ENCODE data around the gene RD3L. TPM values are rescaled to one million over a fixed set of nuclear protein-coding genes. Genes with fewer than 3 reads are reported as not detected.

The RD3L gene
- total and polyA plus RNA-seq, 9 of the 15 experiments (the other 6 are each of a cell fraction or from before 2014, with no cell fraction given): 0.14 TPM; not detected in 8

GRCh38 chr14:103984196-103984595 is 41.9 kb upstream of the RD3L start (continued):
- TF ChIP-seq, protein P1, sequence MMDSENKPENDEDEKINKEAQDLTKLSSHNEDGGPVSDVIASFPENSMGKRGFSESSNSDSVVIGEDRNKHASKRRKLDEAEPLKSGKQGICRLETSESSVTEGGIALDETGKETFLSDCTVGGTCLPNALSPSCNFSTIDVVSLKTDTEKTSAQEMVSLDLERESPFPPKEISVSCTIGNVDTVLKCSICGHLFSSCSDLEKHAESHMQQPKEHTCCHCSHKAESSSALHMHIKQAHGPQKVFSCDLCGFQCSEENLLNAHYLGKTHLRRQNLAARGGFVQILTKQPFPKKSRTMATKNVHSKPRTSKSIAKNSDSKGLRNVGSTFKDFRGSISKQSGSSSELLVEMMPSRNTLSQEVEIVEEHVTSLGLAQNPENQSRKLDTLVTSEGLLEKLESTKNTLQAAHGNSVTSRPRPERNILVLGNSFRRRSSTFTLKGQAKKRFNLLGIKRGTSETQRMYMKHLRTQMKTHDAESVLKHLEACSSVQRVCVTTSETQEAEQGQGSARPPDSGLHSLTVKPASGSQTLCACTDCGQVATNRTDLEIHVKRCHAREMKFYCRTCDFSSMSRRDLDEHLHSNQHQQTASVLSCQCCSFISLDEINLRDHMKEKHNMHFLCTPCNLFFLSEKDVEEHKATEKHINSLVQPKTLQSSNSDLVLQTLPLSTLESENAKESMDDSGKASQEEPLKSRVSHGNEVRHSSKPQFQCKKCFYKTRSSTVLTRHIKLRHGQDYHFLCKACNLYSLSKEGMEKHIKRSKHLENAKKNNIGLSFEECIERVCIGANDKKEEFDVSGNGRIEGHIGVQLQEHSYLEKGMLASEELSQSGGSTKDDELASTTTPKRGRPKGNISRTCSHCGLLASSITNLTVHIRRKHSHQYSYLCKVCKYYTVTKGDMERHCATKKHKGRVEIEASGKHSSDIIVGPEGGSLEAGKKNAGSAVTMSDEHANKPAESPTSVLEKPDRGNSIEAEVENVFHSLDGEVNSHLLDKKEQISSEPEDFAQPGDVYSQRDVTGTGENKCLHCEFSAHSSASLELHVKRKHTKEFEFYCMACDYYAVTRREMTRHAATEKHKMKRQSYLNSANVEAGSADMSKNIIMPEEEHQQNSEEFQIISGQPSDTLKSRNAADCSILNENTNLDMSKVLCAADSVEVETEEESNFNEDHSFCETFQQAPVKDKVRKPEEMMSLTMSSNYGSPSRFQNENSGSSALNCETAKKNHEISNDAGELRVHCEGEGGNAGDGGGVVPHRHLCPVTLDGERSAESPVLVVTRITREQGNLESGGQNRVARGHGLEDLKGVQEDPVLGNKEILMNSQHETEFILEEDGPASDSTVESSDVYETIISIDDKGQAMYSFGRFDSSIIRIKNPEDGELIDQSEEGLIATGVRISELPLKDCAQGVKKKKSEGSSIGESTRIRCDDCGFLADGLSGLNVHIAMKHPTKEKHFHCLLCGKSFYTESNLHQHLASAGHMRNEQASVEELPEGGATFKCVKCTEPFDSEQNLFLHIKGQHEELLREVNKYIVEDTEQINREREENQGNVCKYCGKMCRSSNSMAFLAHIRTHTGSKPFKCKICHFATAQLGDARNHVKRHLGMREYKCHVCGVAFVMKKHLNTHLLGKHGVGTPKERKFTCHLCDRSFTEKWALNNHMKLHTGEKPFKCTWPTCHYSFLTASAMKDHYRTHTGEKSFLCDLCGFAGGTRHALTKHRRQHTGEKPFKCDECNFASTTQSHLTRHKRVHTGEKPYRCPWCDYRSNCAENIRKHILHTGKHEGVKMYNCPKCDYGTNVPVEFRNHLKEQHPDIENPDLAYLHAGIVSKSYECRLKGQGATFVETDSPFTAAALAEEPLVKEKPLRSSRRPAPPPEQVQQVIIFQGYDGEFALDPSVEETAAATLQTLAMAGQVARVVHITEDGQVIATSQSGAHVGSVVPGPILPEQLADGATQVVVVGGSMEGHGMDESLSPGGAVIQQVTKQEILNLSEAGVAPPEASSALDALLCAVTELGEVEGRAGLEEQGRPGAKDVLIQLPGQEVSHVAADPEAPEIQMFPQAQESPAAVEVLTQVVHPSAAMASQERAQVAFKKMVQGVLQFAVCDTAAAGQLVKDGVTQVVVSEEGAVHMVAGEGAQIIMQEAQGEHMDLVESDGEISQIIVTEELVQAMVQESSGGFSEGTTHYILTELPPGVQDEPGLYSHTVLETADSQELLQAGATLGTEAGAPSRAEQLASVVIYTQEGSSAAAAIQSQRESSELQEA (IDR thresholded peaks at IDR 0.05; ENCODE audit: low read depth): no peak
